Measurements from ENCODE around the gene CLIC5. TPM values are rescaled to one million over a fixed set of nuclear protein-coding genes. Genes with fewer than 3 reads are reported as not detected.

Gene CLIC5
- total RNA-seq, 2 experiments from 2014 or later, result 0.03 to 0.08 TPM

- H3K4me1 ChIP-seq (ENCODE audit: insufficient read depth, low read length, poor library complexity, severe bottlenecking), result no peaks in the 10 kb centered on the region
- no peaks in the 10 kb centered on the region for H3K36me3 ChIP-seq (ENCODE audit: insufficient read depth, low read length)
- H3K4me2 ChIP-seq (ENCODE audit: low read length), result no peak overlapping the region
- no peak overlapping the region for H3K27ac ChIP-seq (ENCODE audit: low read depth, low read length, poor library complexity, severe bottlenecking)
- H4K20me1 ChIP-seq (ENCODE audit: insufficient read depth, low read length), result no peaks in the 10 kb centered on the region
- DNase-seq (ENCODE audit: low spot score), result no peak
- H3K79me2 ChIP-seq (ENCODE audit: insufficient read depth, low read depth, low read length), result no peaks in the 10 kb centered on the region
- CTCF ChIA-PET (ENCODE audit: unreplicated experiment), result no interaction called here
- BruUV-seq (replicated peaks), result no TSS peak
- H3K9me3 ChIP-seq (ENCODE audit: low read length), result no peaks in the 10 kb centered on the region
- no peak overlapping the region for H2AFZ ChIP-seq (ENCODE audit: low read length)
- H3K9me2 ChIP-seq (ENCODE audit: insufficient read depth, low read length), result no peaks in the 10 kb centered on the region
- H3K4me3 ChIP-seq (ENCODE audit: low read depth, low read length, poor library complexity, severe bottlenecking), result no peak overlapping the region
- POLR2A ChIA-PET, result no interaction called here
- TF ChIP-seq CTCF (conservative IDR thresholded peaks at IDR 0.05; ENCODE audit: low read length) (no peak), EZH2phosphoT487 (IDR thresholded peaks at IDR 0.05; ENCODE audit: borderline replicate concordance, low read depth, low read length) (no peak)
- intact Hi-C loops (cut with micrococcal nuclease; ENCODE audit: unreplicated experiment), result no loop called here
These were observed 72.7 kb downstream of the CLIC5 start for GRCh38 chr6:45942953-45943352.

GRCh38 chr6:45933855-45934254, 81.8 kb downstream of the CLIC5 start:
- DNase-seq (ENCODE audit: low spot score), result no peak
- no peaks in the 10 kb centered on the region for H3K79me2 ChIP-seq (ENCODE audit: insufficient read depth, low read depth, low read length)
- H3K36me3 ChIP-seq (ENCODE audit: insufficient read depth, low read length), result no peaks in the 10 kb centered on the region
- H3K9me2 ChIP-seq (ENCODE audit: insufficient read depth, low read length), result no peaks in the 10 kb centered on the region
- intact Hi-C loops (cut with micrococcal nuclease; ENCODE audit: unreplicated experiment), result no loop called here
- no peak overlapping the region for H3K4me3 ChIP-seq (ENCODE audit: low read depth, low read length, poor library complexity, severe bottlenecking)
- ChIA-PET POLR2A (interaction anchor here (0.7 kb wide), 1 partner anchor 77 kb away, joined by 3 read pairs; no protein-coding TSS in a partner anchor), CTCF (ENCODE audit: unreplicated experiment) (interaction anchor here (0.6 kb wide), 1 partner anchor 446 kb away, joined by 3 read pairs; no protein-coding TSS in a partner anchor)
- H3K4me1 ChIP-seq (ENCODE audit: insufficient read depth, low read length, poor library complexity, severe bottlenecking), result no peaks in the 10 kb centered on the region
- BruUV-seq (replicated peaks), result no TSS peak
- TF ChIP-seq CTCF (conservative IDR thresholded peaks at IDR 0.05; ENCODE audit: low read length), result no peak
- TF ChIP-seq EZH2phosphoT487 (IDR thresholded peaks at IDR 0.05; ENCODE audit: borderline replicate concordance, low read depth, low read length), result no peak
- H4K20me1 ChIP-seq (ENCODE audit: insufficient read depth, low read length), result no peaks in the 10 kb centered on the region
- H3K9me3 ChIP-seq (ENCODE audit: low read length), result no peaks in the 10 kb centered on the region
- no peak overlapping the region for H3K27ac ChIP-seq (ENCODE audit: low read depth, low read length, poor library complexity, severe bottlenecking)
- no peak overlapping the region for H2AFZ ChIP-seq (ENCODE audit: low read length)
- H3K4me2 ChIP-seq (ENCODE audit: low read length), result no peak overlapping the region

GRCh38 chr6:45931232-45931631, 84.4 kb downstream of the CLIC5 start:
- DNase-seq (ENCODE audit: low spot score), result no peak
- Histone ChIP-seq H3K4me1 (ENCODE audit: insufficient read depth, low read length, poor library complexity, severe bottlenecking) (no peaks in the 10 kb centered on the region), H4K20me1 (ENCODE audit: insufficient read depth, low read length) (no peaks in the 10 kb centered on the region), H3K27ac (ENCODE audit: low read depth, low read length, poor library complexity, severe bottlenecking) (no peak overlapping the region), H3K79me2 (ENCODE audit: insufficient read depth, low read depth, low read length) (no peaks in the 10 kb centered on the region), H3K9me2 (ENCODE audit: insufficient read depth, low read length) (no peaks in the 10 kb centered on the region), H3K4me3 (ENCODE audit: low read depth, low read length, poor library complexity, severe bottlenecking) (no peak overlapping the region), H3K4me2 (ENCODE audit: low read length) (no peak overlapping the region), H3K9me3 (ENCODE audit: low read length) (no peaks in the 10 kb centered on the region), H3K36me3 (ENCODE audit: insufficient read depth, low read length) (no peaks in the 10 kb centered on the region), H2AFZ (ENCODE audit: low read length) (no peak overlapping the region)
- BruUV-seq (replicated peaks), result no TSS peak
- TF ChIP-seq CTCF (conservative IDR thresholded peaks at IDR 0.05; ENCODE audit: low read length), result no peak
- no peak for TF ChIP-seq EZH2phosphoT487 (IDR thresholded peaks at IDR 0.05; ENCODE audit: borderline replicate concordance, low read depth, low read length)
- POLR2A ChIA-PET, result interaction anchor here (0.6 kb wide), 2 partner anchors 399 to 753 kb away, joined by 3 to 4 read pairs; no protein-coding TSS in a partner anchor
- CTCF ChIA-PET (ENCODE audit: unreplicated experiment), result no interaction called here
- intact Hi-C loops (cut with micrococcal nuclease; ENCODE audit: unreplicated experiment), result no loop called here
